HG03442 (cell line): ENCODE measurements around the gene CEP164.

Experiments
- ATAC-seq: cut with Tn5 transposase; IDR thresholded peaks from one replicate; pipeline ENCODE4 v1.9.1; 2021; ENCODE audit warnings: mild to moderate bottlenecking, moderate library complexity; ENCODE audit not compliant: unreplicated experiment

The CEP164 gene

GRCh38 chr11:117457835-117458234 lies 130.2 kb downstream of the CEP164 start:
- no peak for ATAC-seq

DNA sequence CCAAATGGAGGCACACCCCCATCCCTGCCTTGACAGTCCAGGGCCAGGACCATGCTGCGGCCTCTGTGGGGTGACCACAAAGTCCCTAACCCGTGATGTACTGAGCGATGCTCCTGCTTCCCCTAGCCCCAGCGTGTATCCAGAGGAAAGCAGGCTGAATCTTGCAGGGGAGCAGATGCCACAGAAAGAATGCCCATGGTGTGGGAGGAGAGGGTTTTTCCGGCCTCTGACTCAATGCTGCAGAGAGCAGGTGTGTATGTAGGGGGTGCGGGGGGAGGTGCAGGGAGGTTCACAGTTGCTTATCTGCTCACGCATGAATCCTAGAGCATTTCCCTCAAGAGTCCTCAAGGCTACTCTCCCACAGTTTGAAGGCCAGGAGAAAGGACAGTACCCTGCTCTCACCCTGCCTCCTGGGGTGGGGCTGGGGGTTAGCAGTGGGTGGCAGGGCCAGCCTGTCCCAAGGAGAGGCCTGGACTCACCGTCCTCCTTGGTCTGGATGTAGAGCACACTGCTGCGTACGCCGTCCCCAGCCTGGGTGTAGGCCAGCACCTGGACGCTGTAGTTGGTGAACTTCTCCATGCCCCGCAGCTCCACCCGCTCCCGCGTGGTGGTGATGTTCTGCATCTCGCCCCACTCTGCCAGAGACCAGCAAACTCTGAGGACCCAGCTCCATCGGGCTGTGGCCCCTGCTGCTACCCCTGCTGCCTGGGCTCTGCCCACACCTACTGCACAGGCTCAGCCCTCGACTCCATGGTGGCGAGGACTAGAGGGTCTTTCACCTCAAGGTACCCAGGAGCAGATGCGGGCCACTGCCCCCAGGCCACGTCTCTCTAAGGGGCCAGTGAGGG lies 130.8 kb downstream of the CEP164 start:
- ATAC-seq: no peak

GRCh38 chr11:117459123-117459978 lies 131.7 kb downstream of the CEP164 start:
- ATAC-seq: no peak

GRCh38 chr11:117459979-117460300 lies 132.3 kb downstream of the CEP164 start:
- ATAC-seq: no peak

- ATAC-seq: no peak
Measured at GRCh38 chr11:117461396-117462182, 133.9 kb downstream of the CEP164 start.

DNA sequence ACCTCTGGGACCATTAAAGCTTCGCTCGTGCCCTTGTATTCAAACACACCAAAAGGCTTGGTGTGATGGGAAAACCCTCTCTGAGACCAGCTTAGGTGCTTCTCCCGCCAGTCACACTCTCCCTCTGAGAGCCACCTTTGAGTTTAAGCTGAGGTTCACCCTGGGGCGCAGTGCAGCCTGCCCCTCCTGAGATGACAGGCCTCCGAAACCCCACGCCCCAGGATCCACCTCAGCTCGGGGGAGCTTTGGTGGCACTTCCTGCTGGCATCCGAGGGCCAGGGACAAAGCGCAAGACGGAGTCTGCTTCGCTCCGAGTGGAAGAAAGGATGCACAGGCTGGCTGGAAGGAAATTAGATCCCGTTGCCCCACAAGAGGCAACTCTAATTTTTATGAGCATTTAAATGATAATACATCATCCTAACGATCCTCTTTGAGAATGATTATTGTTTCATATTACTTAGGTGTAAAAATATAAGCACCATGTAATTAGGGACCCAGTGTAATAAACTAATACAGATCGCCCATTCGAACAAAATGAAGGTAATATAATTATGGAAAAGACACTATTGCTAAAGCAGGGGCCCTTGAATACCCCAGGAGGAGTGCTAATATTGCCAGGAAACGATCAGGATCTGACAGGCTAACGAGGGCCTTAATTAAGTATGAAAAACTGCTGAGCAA lies 134.7 kb downstream of the CEP164 start:
- no peak for ATAC-seq

DNA sequence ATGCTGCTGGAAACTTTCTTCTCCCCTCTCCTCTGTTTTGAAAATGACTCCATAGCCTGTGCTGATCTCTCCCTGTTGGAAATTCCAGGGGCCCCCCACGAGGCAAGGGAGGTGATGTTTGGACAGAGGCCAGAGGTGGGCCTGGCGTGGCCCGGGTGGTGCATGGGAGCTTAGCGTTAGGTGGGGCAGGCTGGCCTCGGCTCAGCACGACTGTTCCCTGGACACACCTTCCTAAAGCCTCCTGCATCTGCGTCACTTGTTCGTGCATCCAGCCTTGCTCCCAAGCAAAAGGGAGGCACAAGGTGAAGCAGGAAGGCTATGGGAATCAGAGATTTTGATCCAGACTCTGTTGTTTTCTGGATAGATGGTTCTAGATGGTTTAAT lies 135.2 kb downstream of the CEP164 start:
- ATAC-seq: no peak
